ENCODE measurements around the gene ZNF554. TPM values are rescaled to one million over a fixed set of nuclear protein-coding genes. Genes with fewer than 3 reads are reported as not detected.

The ZNF554 gene
- total RNA-seq (1 to 10 TPM; 3.4 to 6.1 TPM), polyA plus RNA-seq (1 to 10 TPM in 1 of 2 donors, under 1 TPM in 1; 0.38 to 4.4 TPM)
- long read RNA-seq, donor 1, partial matches to known transcripts = 0 of 4 reads
- long read RNA-seq, donor 1, other reads (novel, unspliced or antisense) = 2 of 4 reads
- long read RNA-seq, donor 2, partial matches to known transcripts = 0 of 8 reads
- long read RNA-seq, donor 2, other reads (novel, unspliced or antisense) = 4 of 8 reads

DNA sequence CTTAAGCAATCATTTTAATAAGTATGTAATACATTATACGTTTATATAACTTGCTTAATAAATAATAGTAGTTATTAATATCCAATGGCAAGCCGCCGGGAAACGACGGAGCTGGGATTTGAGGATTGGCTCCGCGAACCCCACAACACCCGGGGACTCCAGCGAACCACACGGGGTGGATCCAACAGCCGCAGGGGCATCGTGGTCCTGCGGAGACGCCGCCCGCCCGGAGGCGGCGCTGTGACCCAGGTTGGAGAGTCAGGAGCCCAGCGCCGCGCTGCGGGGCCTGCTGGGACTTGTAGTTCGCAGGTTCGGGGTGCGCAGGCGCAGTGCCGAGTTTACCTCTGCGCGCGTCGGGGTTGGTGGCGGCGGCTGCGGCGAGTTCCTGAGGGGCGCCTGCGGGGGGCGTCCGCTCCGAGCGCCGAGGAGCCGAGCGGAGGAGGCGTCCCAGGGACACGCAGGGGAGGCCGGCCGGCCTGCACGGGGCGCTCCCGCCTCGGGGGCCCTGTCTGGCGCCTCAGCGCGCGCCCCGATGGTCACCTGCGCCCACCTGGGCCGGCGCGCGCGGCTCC lies at the start of gene ZNF554:
ZNF554 (plus strand) TSS at position 329 of the 572 bp plus-strand sequence; CDS start at position 533, 204 bp downstream.
- H3K4me1 ChIP-seq (ENCODE audit: control insufficient read depth in 1 of 2, insufficient read depth in 2 of 2, low read length in 2 of 2) = no peaks in the 10 kb centered on the region
- peak; percentile 98 to 99 for DNase-seq
- peak within 1 kb of the TSS; percentile 72 to 86 for H3K4me3 ChIP-seq (ENCODE audit: low read length in 2 of 2)
- peaks cover 0 to 2% of the 10 kb centered on the region in 2 donors for H3K36me3 ChIP-seq (ENCODE audit: control insufficient read depth in 1 of 2, insufficient read depth in 2 of 2, low read length in 1 of 2)
- 0% methylated on average over 61 to 64 of the region's 64 CpGs for WGBS, 2 donors
- intact Hi-C loops (cut with DNase I) = no loop called here
- no peaks in the 10 kb centered on the region for H3K9me3 ChIP-seq (ENCODE audit: control insufficient read depth, low read length)
- H3K27ac ChIP-seq (ENCODE audit: low read depth in 1 of 2, low read length in 2 of 2) = no peak within 1 kb of the TSS
- ATAC-seq (ENCODE audit: low FRiP score) = peak; percentile 98
- no peaks in the 10 kb centered on the region for H3K27me3 ChIP-seq (ENCODE audit: control insufficient read depth in 1 of 2, insufficient read depth in 2 of 2, low read length in 1 of 2)

DNA sequence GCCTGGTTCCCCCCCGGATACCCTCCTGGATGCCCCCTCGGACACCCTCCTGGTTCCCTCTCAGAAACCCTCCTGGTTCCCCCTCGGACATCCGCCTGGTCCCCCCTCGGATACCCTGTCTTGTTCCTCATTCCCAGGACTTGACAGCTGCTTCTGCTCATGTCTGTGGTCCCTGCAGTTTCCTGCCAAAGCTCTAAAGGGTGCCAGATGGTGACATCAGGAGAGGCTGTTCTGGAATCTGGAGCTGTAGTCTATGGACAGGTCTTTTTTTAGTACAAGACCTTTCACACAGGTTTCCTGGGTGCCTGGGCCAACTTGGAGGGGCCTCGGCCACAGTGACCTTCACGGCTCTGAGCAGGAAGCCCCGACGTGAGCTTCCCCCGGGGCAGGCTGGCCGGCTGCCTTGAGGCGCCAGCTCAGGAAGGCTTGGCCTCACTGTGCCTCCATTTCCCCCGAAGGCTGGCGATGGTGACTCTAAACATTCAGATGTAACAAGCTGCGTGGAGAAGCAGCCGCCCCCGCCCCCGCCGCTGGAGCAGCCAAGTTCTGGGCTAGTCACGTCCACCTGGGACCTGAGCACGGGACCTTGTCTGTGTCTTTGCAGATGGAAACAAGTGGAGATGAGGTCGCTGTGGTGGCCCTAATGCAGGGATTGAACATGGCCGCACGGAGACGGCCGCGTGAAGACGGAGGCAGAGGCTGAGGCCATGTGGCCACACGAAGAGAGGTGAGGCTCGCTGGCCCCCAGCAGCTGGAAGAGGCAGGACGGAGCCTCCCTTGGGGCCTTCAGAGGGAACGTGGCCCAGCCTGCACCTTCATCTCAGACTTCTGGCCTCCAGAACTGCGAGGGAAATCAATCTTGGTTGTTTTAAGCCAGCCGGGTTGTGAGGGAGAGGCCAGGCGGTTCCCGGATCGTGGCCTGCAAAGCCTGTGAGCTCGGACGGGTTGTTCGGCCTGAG lies 49.3 kb upstream of the ZNF554 start:
- H3K4me1 ChIP-seq (ENCODE audit: control insufficient read depth in 1 of 2, insufficient read depth in 2 of 2, low read length in 2 of 2) = no peaks in the 10 kb centered on the region
- 70 to 72% methylated on average over 38 to 40 of the region's 40 CpGs for WGBS, 2 donors
- intact Hi-C loops (cut with DNase I) = no loop called here
- ATAC-seq (ENCODE audit: low FRiP score) = no peak
- H3K9me3 ChIP-seq (ENCODE audit: control insufficient read depth, low read length) = no peaks in the 10 kb centered on the region
- peak in 1 of 2 donors; percentile 70 for DNase-seq
- H3K36me3 ChIP-seq (ENCODE audit: control insufficient read depth in 1 of 2, insufficient read depth in 2 of 2, low read length in 1 of 2) = no peaks in the 10 kb centered on the region
- H3K27me3 ChIP-seq (ENCODE audit: control insufficient read depth in 1 of 2, insufficient read depth in 2 of 2, low read length in 1 of 2) = no peaks in the 10 kb centered on the region
- H3K27ac ChIP-seq (ENCODE audit: low read depth in 1 of 2, low read length in 2 of 2) = no peak overlapping the region
- no peak overlapping the region for H3K4me3 ChIP-seq (ENCODE audit: low read length in 2 of 2)

DNA sequence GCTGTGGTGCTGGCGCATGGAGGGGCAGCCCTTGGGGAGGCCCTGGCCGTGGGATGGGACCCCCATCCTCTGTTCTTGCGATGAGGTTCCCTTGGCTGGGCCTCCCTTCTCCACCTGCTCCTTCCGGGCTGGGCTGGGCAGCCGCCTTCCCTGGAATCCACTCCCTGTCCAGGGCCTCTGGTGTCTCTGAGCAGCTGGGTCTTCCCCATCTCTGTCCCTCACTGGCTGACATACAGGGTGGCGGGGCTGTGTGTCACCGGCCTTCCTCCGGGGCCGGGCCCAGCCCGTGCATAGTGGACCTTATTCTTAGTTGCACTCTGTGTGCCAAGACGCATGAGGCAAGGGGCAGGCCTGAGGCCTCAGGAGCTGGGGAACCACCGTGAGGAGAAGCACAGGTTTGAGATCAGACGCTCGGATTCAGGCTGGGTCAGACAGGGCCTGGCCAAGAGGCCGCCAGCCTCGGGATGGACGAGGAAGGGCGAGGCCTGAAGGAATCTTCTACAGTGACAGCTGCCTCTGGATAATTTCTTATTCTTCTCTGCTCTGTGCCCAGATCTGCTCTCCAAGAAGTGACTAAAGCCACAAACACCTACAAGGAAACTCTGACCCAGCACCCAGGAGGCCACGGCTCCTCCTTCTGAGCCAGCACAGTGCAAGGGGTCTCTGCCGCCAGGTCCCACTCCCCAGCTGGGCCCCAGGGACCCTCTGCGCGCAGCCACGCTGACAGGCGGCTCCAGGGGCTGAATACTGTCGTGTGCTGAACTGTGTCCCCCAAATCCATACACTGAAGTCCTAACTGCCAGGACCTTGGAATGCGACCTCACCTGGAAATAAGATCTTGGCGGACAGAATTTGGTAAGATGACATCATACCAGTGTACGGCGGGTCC lies 47.6 kb upstream of the ZNF554 start:
- H3K36me3 ChIP-seq (ENCODE audit: control insufficient read depth in 1 of 2, insufficient read depth in 2 of 2, low read length in 1 of 2) = no peaks in the 10 kb centered on the region
- no peak for ATAC-seq (ENCODE audit: low FRiP score)
- H3K27ac ChIP-seq (ENCODE audit: low read depth in 1 of 2, low read length in 2 of 2) = no peak overlapping the region
- H3K9me3 ChIP-seq (ENCODE audit: control insufficient read depth, low read length) = no peaks in the 10 kb centered on the region
- H3K4me3 ChIP-seq (ENCODE audit: low read length in 2 of 2) = no peak overlapping the region
- no peaks in the 10 kb centered on the region for H3K27me3 ChIP-seq (ENCODE audit: control insufficient read depth in 1 of 2, insufficient read depth in 2 of 2, low read length in 1 of 2)
- no peaks in the 10 kb centered on the region for H3K4me1 ChIP-seq (ENCODE audit: control insufficient read depth in 1 of 2, insufficient read depth in 2 of 2, low read length in 2 of 2)
- intact Hi-C loops (cut with DNase I) = no loop called here
- no peak for DNase-seq
- WGBS, 2 donors = 85 to 86% methylated on average over 29 of the region's 29 CpGs

DNA sequence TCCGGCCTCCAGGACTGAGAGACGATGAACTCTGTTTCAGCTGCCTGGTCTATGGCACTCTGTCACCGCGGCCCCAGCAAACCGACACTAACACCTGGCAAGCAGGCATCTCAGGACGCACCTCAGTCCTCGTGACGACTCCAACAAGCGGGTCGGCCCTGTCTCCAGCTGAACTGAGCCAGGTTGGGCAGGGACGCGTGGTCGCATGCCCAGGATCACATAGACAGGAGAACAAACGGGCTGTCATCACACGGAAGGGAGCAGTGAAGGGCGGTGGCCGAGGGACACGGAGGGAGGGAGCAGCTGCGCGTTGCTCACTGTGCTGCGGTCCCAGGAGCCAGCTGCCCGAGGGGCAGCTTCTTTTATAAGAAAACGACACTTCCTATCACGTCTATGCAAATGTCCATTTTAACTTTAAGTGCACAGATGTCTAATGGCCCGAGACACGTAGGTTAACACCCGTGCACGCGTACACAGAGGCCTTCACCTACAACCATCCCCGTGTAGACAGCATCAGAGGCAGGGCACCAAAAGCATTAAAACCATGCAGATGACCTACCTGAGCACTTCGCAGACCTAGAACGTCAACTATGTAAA lies 45.5 kb upstream of the ZNF554 start:
- ATAC-seq (ENCODE audit: low FRiP score) = no peak
- H3K4me1 ChIP-seq (ENCODE audit: control insufficient read depth in 1 of 2, insufficient read depth in 2 of 2, low read length in 2 of 2) = no peaks in the 10 kb centered on the region
- intact Hi-C loops (cut with DNase I) = no loop called here

DNA sequence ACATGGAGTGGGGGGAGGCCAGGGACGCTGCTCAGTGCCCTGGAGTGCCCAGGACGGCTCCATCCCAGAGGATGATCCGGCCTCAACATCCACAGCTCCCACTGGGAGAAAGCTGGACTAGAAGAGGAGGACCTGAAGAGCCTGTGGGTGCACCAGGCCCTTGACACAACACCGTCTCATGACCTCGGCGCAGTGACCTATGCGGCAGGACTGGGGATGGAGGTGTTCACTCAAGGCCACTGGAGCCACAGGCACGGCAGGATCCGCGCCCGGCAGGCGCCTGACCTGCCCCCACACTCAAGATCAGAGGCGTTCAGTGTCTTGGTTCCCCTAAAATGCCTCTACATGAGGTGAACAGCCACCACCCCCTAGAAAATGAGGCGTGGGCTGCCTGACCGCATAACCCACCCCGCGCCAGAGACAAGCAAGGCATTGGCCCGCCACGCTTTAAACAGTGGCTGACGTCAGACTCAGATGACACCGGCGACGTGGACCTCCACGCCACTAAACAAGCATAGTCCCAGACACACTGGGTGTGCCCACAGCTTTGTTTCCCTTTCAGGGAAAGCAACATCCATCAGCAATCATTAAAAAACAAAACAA lies 44.6 kb upstream of the ZNF554 start:
- 91% methylated on average over 24 of the region's 24 CpGs for WGBS, 2 donors
- intact Hi-C loops (cut with DNase I) = no loop called here
- Histone ChIP-seq H3K27ac (ENCODE audit: low read depth in 1 of 2, low read length in 2 of 2) (no peak overlapping the region), H3K36me3 (ENCODE audit: control insufficient read depth in 1 of 2, insufficient read depth in 2 of 2, low read length in 1 of 2) (no peaks in the 10 kb centered on the region), H3K4me3 (ENCODE audit: low read length in 2 of 2) (no peak overlapping the region), H3K9me3 (ENCODE audit: control insufficient read depth, low read length) (no peaks in the 10 kb centered on the region), H3K27me3 (ENCODE audit: control insufficient read depth in 1 of 2, insufficient read depth in 2 of 2, low read length in 1 of 2) (no peaks in the 10 kb centered on the region), H3K4me1 (ENCODE audit: control insufficient read depth in 1 of 2, insufficient read depth in 2 of 2, low read length in 2 of 2) (no peaks in the 10 kb centered on the region)
- DNase-seq (no peak), ATAC-seq (ENCODE audit: low FRiP score) (no peak)

More for the DNA sequence above, 45.5 kb upstream of the ZNF554 start:
- WGBS, 2 donors = 90 to 91% methylated on average over 32 of the region's 32 CpGs
- H3K9me3 ChIP-seq (ENCODE audit: control insufficient read depth, low read length) = no peaks in the 10 kb centered on the region
- no peaks in the 10 kb centered on the region for H3K27me3 ChIP-seq (ENCODE audit: control insufficient read depth in 1 of 2, insufficient read depth in 2 of 2, low read length in 1 of 2)
- no peaks in the 10 kb centered on the region for H3K36me3 ChIP-seq (ENCODE audit: control insufficient read depth in 1 of 2, insufficient read depth in 2 of 2, low read length in 1 of 2)
- no peak for DNase-seq
- H3K27ac ChIP-seq (ENCODE audit: low read depth in 1 of 2, low read length in 2 of 2) = no peak overlapping the region
- H3K4me3 ChIP-seq (ENCODE audit: low read length in 2 of 2) = no peak overlapping the region

DNA sequence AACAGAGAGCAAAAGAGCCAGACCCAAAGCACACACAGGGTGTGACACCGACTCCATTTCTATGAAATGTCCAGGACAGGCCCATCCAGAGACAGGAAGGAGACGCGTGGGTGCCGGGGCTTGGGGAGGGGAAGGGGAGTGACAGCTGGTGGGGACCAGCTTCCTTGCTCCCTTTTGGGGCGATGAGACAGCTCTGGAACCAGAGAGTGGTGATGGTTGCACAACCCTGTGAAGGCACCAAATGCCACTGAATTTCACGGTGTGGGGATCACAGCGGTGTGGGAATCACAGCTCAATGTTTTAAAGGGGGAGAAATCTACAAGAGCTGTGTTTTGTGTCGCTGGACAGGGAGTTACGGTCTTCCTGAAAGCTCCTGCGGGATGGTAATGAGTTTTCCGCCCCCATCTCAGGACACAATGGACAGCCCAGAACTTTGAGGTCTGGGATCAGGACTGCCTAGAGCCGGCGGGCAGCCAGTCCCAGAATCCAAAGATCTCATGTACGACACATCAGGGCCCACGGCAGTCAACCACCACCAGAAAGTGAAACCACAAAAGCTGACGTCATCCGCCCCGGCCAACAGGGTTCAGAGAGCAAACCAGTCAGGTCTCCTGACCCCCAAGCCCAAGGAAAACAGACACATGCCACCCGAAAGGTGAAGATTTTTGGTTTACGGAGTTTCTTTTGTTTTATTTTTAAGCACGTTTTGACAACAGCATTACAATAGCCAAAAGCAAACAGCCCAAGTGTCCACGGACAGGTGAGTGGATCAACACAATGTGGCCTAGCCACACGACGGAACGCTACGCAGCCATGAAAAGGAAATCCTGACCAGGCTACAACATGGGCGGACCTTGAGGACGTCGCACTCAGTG lies 43.9 kb upstream of the ZNF554 start:
- WGBS, 2 donors = 86 to 89% methylated on average over 29 of the region's 29 CpGs
- H3K27ac ChIP-seq (ENCODE audit: low read depth in 1 of 2, low read length in 2 of 2) = no peak overlapping the region
- H3K4me3 ChIP-seq (ENCODE audit: low read length in 2 of 2) = no peak overlapping the region
- H3K36me3 ChIP-seq (ENCODE audit: control insufficient read depth in 1 of 2, insufficient read depth in 2 of 2, low read length in 1 of 2) = no peaks in the 10 kb centered on the region
- intact Hi-C loops (cut with DNase I) = no loop called here
- DNase-seq (peak; percentile 79 to 86), ATAC-seq (ENCODE audit: low FRiP score) (no peak)
- H3K27me3 ChIP-seq (ENCODE audit: control insufficient read depth in 1 of 2, insufficient read depth in 2 of 2, low read length in 1 of 2) = no peaks in the 10 kb centered on the region
- H3K9me3 ChIP-seq (ENCODE audit: control insufficient read depth, low read length) = no peaks in the 10 kb centered on the region
- H3K4me1 ChIP-seq (ENCODE audit: control insufficient read depth in 1 of 2, insufficient read depth in 2 of 2, low read length in 2 of 2) = no peaks in the 10 kb centered on the region

DNA sequence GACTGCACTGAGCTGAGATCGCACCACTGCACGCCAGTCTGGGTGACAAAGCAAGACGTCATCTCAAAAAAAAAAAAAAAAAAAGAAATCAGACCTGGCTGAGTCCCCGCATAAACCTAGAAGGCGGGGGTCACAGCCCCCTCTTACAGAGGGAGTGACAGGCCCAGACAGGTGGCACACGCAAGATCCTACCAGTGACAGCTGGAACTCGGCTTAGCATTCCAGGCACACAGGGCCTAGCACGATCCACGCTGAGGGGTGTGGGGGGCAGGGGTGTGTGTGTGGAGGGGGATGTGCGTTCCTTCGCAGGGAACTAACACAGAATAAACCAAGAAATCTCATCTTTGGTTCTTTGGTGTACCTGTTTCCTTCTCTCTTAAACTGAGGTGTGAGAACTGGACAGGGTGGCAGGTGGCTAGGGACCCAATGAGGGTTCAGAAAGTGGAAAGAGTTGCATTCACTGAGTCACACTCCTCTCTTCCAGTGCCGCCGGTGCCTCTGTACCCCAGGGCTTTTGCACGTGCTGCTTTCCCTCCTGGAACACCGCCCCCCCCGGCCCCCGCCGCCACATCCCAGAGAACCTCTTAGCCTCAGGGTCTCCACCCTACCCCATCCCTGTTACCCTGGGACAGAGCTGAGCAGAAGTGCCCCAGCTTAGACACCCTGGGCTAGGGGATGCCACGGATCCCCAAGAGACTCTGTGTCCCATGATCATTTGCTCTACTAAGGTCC lies 41.5 kb upstream of the ZNF554 start:
- intact Hi-C loops (cut with DNase I) = no loop called here
- Histone ChIP-seq H3K9me3 (ENCODE audit: control insufficient read depth, low read length) (no peaks in the 10 kb centered on the region), H3K4me1 (ENCODE audit: control insufficient read depth in 1 of 2, insufficient read depth in 2 of 2, low read length in 2 of 2) (peaks cover 0 to 1% of the 10 kb centered on the region in 2 donors), H3K27me3 (ENCODE audit: control insufficient read depth in 1 of 2, insufficient read depth in 2 of 2, low read length in 1 of 2) (no peaks in the 10 kb centered on the region), H3K36me3 (ENCODE audit: control insufficient read depth in 1 of 2, insufficient read depth in 2 of 2, low read length in 1 of 2) (no peaks in the 10 kb centered on the region), H3K4me3 (ENCODE audit: low read length in 2 of 2) (no peak overlapping the region), H3K27ac (ENCODE audit: low read depth in 1 of 2, low read length in 2 of 2) (no peak overlapping the region)
- 91 to 93% methylated on average over 19 of the region's 19 CpGs for WGBS, 2 donors
- no peak for ATAC-seq (ENCODE audit: low FRiP score)
- no peak for DNase-seq

Measured in aorta (tissue), 5 donors.